Measurements from ENCODE around the gene SOX14.

SOX14 gene

DNA sequence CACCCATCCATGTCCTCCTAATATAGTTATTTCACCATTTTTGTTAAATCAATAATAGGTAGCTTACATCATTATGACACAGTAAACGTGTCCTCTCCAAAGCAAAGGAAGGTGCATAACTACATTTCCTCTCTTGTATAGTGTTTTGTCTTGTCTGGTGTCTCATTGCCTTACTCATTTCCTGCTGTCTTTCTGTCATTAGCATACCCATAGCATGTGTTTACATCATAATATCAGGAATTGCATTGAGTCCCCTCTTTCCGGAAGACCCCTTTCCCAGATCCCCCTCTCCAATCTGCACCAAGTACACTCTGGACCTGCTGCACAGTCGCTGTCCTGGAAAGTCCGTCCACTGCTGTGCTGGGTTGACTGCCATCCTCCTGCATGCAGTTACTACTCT, 47.9 kb downstream of the SOX14 start:
- TF ChIP-seq, protein P1, sequence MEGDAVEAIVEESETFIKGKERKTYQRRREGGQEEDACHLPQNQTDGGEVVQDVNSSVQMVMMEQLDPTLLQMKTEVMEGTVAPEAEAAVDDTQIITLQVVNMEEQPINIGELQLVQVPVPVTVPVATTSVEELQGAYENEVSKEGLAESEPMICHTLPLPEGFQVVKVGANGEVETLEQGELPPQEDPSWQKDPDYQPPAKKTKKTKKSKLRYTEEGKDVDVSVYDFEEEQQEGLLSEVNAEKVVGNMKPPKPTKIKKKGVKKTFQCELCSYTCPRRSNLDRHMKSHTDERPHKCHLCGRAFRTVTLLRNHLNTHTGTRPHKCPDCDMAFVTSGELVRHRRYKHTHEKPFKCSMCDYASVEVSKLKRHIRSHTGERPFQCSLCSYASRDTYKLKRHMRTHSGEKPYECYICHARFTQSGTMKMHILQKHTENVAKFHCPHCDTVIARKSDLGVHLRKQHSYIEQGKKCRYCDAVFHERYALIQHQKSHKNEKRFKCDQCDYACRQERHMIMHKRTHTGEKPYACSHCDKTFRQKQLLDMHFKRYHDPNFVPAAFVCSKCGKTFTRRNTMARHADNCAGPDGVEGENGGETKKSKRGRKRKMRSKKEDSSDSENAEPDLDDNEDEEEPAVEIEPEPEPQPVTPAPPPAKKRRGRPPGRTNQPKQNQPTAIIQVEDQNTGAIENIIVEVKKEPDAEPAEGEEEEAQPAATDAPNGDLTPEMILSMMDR (conservative IDR thresholded peaks at IDR 0.05) = no peak
- no peak overlapping the region for H3K27ac ChIP-seq

GRCh38 chr3:137815251-137815650, 51.1 kb downstream of the SOX14 start:
- H3K27ac ChIP-seq = no peak overlapping the region
- TF ChIP-seq, protein P1 (conservative IDR thresholded peaks at IDR 0.05) = no peak
